Measurements from ENCODE around the gene TEAD2. TPM values are rescaled to one million over a fixed set of nuclear protein-coding genes. Genes with fewer than 3 reads are reported as not detected.

The TEAD2 gene
- total RNA-seq, 1 experiment from 2014 or later, result 121 TPM

DNA sequence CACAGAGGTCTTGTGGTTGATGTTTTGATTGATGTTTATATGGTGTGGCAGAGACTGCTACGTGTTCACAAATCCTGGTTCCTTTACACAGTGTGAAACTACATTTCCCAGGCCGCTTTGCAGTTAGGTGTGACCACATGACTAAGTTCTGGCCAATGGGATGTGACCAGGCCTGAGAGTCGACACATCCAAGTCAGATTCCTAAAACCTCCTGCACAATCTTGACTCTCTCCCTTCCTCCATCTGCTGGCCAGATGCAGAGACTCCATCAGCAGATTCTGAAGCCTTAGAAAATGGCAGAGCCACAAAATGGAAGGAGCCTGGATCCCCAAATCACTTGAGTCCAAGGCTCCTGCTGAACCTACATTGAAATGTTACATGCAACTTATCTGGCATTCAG is 14.4 kb downstream of the TEAD2 start:
- CTCF ChIA-PET, result no interaction called here
- Histone ChIP-seq H3K4me1 (ENCODE audit: insufficient read depth, low read length, poor library complexity, severe bottlenecking) (no peaks in the 10 kb centered on the region), H3K27ac (ENCODE audit: low read depth, low read length, poor library complexity, severe bottlenecking) (no peak overlapping the region), H3K9me3 (ENCODE audit: low read depth, low read length, poor library complexity, severe bottlenecking) (no peaks in the 10 kb centered on the region), H3K36me3 (ENCODE audit: insufficient read depth, low read length, poor library complexity, severe bottlenecking) (peaks cover 84% of the 10 kb centered on the region), H3K27me3 (replicated peaks; ENCODE audit: insufficient read depth, low read depth, low read length, poor library complexity) (no peaks in the 10 kb centered on the region), H3K4me3 (ENCODE audit: low read depth, low read length, poor library complexity, severe bottlenecking) (no peak overlapping the region)
- no TSS peak for BruUV-seq (replicated peaks)
- TF ChIP-seq, protein P1, sequence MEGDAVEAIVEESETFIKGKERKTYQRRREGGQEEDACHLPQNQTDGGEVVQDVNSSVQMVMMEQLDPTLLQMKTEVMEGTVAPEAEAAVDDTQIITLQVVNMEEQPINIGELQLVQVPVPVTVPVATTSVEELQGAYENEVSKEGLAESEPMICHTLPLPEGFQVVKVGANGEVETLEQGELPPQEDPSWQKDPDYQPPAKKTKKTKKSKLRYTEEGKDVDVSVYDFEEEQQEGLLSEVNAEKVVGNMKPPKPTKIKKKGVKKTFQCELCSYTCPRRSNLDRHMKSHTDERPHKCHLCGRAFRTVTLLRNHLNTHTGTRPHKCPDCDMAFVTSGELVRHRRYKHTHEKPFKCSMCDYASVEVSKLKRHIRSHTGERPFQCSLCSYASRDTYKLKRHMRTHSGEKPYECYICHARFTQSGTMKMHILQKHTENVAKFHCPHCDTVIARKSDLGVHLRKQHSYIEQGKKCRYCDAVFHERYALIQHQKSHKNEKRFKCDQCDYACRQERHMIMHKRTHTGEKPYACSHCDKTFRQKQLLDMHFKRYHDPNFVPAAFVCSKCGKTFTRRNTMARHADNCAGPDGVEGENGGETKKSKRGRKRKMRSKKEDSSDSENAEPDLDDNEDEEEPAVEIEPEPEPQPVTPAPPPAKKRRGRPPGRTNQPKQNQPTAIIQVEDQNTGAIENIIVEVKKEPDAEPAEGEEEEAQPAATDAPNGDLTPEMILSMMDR (conservative IDR thresholded peaks at IDR 0.05; ENCODE audit: low read depth, low read length), result 0 out of 2 replicates have a peak, but pooled peaks have one; percentile 31
- no peak for TF ChIP-seq EZH2 (IDR thresholded peaks at IDR 0.05; ENCODE audit: borderline replicate concordance, low read depth, low read length, poor library complexity, severe bottlenecking)
- POLR2A ChIA-PET (ENCODE audit: low non-redundant PET), result interaction anchor here (0.5 kb wide), 1 partner anchor 10 kb away, joined by 4 read pairs; no protein-coding TSS in a partner anchor
- intact Hi-C loops (cut with micrococcal nuclease; ENCODE audit: unreplicated experiment), result no loop called here
- peak; percentile 68 for DNase-seq (ENCODE audit: low spot score)

DNA sequence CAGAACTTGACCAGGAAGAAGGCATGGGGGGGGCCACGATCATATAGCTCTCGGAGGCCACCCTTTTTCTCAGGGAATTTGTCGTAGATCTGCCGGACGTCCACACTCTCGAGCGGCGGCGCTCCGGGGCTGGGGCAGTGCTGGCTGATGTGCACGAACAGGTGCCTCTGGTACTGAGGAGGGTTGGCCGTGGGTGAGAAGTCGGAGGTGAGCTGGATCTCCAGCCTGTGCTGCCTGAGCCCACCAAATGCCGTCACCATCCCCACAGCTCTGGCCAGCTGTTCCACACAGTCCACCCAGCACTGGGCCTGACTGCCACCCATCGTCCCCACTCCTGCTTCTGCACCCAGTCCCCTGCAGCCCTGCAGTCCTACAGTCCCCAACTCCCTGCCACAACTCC is 15.0 kb downstream of the TEAD2 start:
- no peaks in the 10 kb centered on the region for H3K9me3 ChIP-seq (ENCODE audit: low read depth, low read length, poor library complexity, severe bottlenecking)
- BruUV-seq (replicated peaks), result no TSS peak
- ChIA-PET CTCF (no interaction called here), POLR2A (ENCODE audit: low non-redundant PET) (interaction anchor here (0.5 kb wide), 1 partner anchor 11 kb away, joined by 4 read pairs; no protein-coding TSS in a partner anchor)
- H3K27ac ChIP-seq (ENCODE audit: low read depth, low read length, poor library complexity, severe bottlenecking), result no peak overlapping the region
- H3K36me3 ChIP-seq (ENCODE audit: insufficient read depth, low read length, poor library complexity, severe bottlenecking), result peaks cover 87% of the 10 kb centered on the region
- intact Hi-C loops (cut with micrococcal nuclease; ENCODE audit: unreplicated experiment), result no loop called here
- no peak for TF ChIP-seq EZH2 (IDR thresholded peaks at IDR 0.05; ENCODE audit: borderline replicate concordance, low read depth, low read length, poor library complexity, severe bottlenecking)
- TF ChIP-seq, protein P1 (conservative IDR thresholded peaks at IDR 0.05; ENCODE audit: low read depth, low read length), result no peak
- no peaks in the 10 kb centered on the region for H3K27me3 ChIP-seq (replicated peaks; ENCODE audit: insufficient read depth, low read depth, low read length, poor library complexity)
- no peak for DNase-seq (ENCODE audit: low spot score)
- no peaks in the 10 kb centered on the region for H3K4me1 ChIP-seq (ENCODE audit: insufficient read depth, low read length, poor library complexity, severe bottlenecking)
- no peak overlapping the region for H3K4me3 ChIP-seq (ENCODE audit: low read depth, low read length, poor library complexity, severe bottlenecking)

DNA sequence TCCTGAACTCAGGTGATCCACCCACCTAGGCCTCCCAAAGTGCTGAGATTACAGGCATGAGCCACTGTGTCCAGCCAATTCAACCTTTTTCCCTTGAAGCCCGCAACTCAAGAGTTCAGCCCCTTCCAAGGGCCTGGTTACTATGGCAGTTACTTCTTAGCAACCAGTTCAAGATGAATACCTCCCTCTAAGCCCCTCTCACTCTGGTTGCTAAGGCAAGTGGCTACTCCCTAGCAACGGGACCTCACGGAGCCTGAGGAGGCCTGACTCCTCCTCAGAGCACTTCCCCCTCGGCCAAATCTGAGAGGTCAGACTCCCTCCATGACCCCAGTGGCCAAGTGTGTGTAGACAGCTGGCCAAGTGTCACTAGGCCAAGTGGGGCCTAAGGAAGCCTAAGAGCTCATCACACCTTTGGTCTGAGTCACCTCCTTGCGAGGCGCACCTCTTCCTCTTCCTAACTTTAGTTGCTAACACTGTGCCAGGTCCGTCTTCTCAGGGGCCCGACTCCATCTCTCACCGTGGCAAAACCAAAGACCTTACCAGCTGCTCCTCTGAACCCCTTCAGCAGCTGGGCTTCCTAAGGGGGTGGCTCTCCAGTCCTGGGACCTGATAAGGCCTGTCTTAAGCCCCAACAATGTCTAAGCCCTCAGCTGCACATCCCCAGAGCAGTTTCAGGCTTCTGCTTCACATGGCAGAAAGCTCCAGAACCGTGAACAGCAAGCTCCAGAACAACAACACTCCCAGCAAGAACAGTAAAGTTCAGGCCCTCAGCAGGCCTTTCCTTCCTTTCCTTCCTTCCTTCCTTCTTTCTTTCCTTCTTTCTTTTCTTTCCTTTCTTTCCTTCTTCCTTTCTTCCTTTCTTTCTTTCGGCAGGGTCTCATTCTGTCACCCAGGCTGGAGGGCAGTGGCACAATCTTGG is 17.5 kb downstream of the TEAD2 start:
- POLR2A ChIA-PET (ENCODE audit: low non-redundant PET), result no interaction called here
- BruUV-seq (replicated peaks), result no TSS peak
- no peaks in the 10 kb centered on the region for H3K27me3 ChIP-seq (replicated peaks; ENCODE audit: insufficient read depth, low read depth, low read length, poor library complexity)

More for the DNA sequence above, 17.5 kb downstream of the TEAD2 start:
- no peak overlapping the region for H3K27ac ChIP-seq (ENCODE audit: low read depth, low read length, poor library complexity, severe bottlenecking)
- H3K4me1 ChIP-seq (ENCODE audit: insufficient read depth, low read length, poor library complexity, severe bottlenecking), result peaks cover 13% of the 10 kb centered on the region
- intact Hi-C loops (cut with micrococcal nuclease; ENCODE audit: unreplicated experiment), result no loop called here
- CTCF ChIA-PET, result no interaction called here
- TF ChIP-seq EZH2 (IDR thresholded peaks at IDR 0.05; ENCODE audit: borderline replicate concordance, low read depth, low read length, poor library complexity, severe bottlenecking), result no peak
- TF ChIP-seq, protein P1 (conservative IDR thresholded peaks at IDR 0.05; ENCODE audit: low read depth, low read length), result no peak
- H3K4me3 ChIP-seq (ENCODE audit: low read depth, low read length, poor library complexity, severe bottlenecking), result no peak overlapping the region
- H3K9me3 ChIP-seq (ENCODE audit: low read depth, low read length, poor library complexity, severe bottlenecking), result no peaks in the 10 kb centered on the region
- no peak for DNase-seq (ENCODE audit: low spot score)
- H3K36me3 ChIP-seq (ENCODE audit: insufficient read depth, low read length, poor library complexity, severe bottlenecking), result peaks cover 81% of the 10 kb centered on the region
